ENCODE results near the gene FAIM2.

FAIM2 gene

DNA sequence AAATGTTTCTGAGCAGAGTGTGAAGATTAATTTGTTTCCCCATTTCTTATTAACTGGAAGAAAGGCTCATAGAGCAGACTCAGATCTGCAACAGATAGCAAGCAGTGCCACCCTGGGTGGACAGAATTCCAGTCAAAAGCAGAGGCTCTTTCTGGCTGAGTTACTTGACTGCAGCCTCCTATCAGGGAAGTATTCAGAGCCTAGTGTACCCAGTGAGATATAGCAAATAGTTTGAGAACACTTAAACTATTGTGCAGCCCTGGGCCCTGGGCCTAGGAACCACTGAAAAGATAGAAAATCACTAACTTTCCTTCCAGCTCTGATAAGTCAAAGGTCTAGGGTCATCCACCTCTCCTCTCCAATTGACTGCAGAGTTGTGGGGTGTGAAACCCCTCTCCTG, 35.6 kb upstream of the FAIM2 start:
- no peak for FAIRE-seq

- no peak for FAIRE-seq
Measured at GRCh38 chr12:49937639-49938300, 34.1 kb upstream of the FAIM2 start.

DNA sequence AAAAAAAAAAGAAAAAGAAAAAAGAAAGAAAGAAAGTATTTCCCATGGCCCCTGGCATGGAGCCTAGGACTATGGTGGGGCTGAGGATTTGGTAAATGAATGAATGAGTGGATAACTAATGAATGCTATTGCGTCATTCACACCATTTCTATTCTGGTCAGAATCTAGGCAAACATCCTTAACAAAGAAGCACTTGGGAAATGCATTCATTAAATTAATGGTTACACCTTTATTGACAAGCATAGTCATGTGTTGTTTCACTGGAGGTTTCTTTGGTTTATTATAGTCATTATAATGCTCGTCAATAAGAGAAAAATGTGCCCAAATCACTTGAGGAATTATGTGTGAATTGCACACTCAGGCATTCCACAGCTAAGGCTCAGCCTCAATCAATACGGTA, 33.2 kb upstream of the FAIM2 start:
- no peak for FAIRE-seq

- FAIRE-seq = no peak
Measured at GRCh38 chr12:49934505-49934904, 30.8 kb upstream of the FAIM2 start.

DNA sequence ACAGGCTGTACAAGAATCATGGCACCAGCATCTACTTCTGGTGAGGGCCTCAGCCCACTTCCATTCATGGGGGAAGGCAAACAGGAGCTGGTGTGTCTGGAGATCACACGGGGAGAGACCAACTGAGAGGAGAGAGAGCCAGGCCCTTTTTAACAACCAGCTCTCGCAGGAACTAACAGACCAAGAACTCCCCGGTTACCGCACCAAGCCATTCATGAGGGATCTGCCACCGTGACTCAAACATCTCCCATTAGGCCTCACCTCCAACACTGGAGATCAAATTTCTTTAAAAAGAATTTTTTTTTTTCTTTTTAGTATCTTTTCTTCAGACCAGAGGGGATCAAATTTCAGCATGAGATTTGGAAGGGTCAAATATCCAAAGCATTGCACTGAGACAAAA, 30.1 kb upstream of the FAIM2 start:
- FAIRE-seq = no peak

- no peak for FAIRE-seq
Measured at GRCh38 chr12:49932533-49933130, 28.9 kb upstream of the FAIM2 start.

GRCh38 chr12:49932023-49932422, 28.3 kb upstream of the FAIM2 start:
- no peak for FAIRE-seq

DNA sequence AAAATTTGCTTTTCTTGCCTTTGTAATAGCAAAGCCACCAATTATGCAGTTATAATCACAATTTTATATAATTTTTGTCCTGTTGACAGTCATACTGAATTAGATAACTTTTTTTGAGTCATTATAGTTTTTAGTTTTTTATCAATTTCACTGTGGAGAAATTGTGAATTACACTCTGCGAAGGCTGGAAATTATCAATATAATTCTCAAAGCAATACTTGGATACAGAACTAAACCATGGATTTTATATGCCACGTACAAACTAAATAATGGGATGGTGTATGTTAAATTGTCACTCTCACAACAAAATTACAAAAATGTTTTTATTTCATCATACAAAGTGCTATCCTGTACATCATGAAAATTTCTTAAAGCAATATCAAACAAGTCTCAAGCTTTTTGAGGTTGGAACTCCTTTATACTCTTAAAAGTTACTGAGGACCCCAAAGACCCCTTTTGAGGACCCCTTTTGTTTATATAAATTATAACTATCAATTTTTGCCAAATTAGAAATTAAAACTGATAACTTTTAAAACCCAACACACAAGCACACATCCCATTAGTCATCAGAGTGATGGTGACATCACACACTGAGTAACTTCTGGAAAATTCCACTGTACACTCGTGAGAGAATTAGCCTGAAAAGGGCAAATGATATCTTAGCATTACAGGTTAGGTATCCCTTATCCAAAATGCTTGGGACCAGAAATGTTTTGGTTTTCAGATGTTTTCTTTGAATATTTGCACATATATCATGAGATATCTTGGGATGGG, 27.0 kb upstream of the FAIM2 start:
- no peak for FAIRE-seq

DNA sequence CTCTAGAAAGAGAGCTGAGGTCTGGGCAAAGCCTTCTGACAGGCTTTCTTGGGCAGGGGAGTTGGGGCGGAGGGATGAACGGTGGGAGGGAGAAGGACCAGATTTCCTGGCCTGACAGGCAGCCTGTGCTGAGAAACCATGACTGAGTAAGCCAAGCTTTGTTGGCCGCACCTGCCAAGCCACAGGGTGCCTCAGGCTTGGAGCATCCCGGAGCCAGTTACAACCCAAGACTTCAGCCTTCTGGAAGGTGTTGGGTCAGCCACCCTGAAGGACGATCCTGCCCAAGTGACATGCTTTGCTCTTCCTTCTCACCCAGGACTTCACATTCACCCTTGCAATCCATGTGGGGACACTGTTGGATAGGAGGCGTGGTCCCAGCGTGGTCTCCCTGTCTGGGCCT, 25.9 kb upstream of the FAIM2 start:
- FAIRE-seq = no peak

DNA sequence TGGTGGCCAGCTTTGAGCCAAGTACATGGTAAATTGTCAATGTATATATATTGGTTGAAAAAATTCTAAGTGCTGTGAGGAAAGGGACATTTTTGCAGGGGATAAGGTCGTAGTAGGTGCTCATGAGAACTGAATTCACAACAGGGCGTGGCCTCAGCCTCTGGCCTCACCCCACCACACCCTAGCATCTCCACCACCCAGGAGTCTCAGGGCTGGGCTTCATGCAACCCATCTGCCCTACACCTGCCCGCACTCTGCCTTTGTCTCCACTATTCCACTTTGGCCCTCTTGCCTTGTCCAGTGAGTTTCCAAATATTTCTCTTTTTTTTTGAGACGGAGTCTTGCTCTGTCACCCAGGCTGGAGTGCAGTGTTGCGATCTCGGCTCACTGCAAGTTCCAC, 24.8 kb upstream of the FAIM2 start:
- no peak for FAIRE-seq

GRCh38 chr12:49925433-49926204, 21.9 kb upstream of the FAIM2 start:
- FAIRE-seq = no peak

DNA sequence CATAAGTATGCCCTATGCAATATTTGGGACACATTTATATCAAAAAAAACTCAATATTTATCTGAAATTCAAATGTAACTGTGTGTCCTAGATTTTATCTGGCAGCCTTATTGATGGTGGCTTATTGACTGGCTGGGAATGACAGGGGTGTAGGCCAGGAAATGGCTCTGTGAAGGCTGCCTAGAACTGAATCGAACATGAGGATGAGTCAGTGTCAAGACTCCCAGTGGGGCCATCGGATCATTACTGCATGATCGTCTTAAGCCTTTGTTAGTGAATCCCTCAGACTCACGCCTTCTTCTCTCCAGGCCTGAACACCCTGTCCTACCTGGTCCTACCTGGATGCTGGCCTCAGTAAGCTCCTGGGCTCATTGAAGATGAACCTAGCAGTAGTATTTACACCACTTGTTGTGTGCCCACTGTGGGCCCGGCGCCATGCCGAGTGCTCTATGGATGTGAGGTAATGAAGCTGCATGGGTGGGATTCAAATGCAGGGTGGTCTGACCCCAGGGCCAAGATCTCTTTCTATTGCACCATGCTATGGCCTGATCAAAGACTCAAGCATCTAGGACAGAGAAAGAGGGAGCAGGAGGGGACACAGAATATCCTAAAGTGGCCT, 21.0 kb upstream of the FAIM2 start:
- no peak for FAIRE-seq

DNA sequence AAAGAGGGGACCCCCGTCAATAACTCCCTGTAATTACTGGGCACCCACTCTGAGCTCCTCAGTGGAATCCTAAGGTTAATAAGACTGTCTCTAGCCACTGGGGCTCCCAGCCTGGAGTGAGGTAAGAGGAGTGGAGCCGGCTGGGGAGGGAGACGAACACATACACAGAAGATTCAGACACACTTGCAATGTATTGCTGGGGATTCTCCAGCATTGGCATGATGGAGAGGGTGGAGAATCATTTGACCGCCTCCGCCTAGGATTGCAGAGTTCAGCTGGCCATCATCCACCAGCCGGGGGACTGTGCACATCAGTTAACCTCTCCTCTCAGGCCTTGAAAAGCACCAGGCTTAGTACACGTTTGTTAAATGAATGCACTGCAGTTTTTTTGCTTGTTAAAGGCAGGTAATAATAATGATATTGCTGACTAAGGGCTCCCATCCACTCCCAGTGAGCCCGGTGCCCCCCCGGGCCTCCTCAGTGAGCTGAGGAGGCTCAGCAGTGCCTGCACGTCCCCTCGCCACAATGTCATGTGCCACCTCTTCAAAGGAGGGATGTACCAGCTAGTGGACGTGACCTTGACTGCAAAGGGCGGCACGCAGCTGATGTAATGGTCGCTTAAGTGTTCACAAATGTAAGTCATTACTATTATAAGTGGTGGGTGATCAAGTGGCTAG, 20.3 kb upstream of the FAIM2 start:
- no peak for FAIRE-seq

DNA sequence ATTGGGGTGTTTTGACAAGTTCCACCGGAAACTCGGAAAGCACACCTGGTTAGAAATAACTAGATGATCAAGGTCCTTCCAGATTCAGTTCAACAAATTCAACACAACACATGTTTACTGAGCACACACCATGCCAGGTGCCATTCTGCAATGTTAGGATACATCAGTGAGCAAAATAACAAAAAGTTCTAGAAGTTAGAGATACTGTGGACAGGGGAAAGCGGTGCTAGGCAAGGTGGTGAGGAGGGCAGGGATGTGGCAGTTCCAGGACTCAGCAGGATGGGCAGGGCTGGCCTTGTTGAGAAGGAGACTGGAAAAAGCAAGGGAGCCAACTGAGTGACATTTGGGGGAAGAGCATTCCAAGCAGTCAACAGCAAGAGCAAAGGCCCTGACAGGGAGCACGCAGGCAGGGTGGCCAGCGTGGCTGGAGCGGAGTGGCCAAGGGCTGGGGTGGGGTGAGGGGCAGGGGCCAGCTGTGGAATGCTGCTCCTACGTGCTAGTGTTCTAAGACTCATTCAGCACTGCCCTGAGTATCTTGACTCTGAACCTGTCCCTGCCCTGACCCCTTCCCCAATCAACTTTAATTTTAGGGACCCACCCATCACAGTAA, 19.4 kb upstream of the FAIM2 start:
- FAIRE-seq = no peak

- FAIRE-seq = no peak
Measured at GRCh38 chr12:49922349-49923034, 18.8 kb upstream of the FAIM2 start.

DNA sequence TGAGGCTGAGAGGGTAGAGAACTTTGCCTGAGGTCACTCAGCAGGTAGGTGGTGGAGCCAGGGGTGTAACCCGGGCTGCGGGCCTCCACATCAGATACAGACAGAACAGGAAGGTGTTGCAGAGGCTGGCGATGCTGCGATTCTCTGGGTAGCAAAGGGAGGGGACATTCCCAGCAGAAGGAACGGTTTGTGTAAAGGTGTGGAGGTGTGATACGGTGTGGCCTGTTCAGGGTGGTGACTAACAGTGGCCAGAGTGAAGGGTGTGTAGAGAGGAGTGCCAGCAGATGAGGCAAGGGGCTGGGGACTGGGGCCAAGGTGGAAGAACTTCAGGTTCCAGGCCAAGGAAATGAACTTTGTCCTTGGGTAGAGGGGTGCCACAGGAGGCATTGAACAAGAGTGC, 18.2 kb upstream of the FAIM2 start:
- no peak for FAIRE-seq

- no peak for FAIRE-seq
Measured at GRCh38 chr12:49921299-49921698, 17.6 kb upstream of the FAIM2 start.

GRCh38 chr12:49920915-49921286, 17.2 kb upstream of the FAIM2 start:
- no peak for FAIRE-seq

- no peak for FAIRE-seq
Measured at GRCh38 chr12:49920241-49920914, 16.7 kb upstream of the FAIM2 start.

DNA sequence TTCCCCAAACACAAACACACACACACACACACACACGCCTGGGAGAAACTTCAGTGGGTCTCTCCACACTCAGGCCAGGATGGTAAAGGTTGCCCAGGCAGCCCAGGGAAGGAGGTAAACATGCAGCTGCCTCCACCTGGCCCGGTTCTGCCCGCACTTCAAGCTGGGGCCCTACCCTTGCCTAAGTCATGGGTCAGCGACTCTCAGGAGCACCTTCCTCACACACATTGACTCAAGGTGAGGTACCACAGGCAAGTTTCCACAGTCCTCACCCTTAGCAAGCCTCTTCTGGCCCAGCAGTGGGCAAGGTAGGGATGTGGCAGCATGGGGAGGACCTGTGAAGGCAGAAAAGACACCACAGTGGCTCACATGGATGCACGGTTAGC, 14.1 kb upstream of the FAIM2 start:
- FAIRE-seq = no peak

Measured in TTC549 (cell line).